Measurements from ENCODE around the gene CFAP68.
"Not testable (repeated sequence)": the region's sequence is repeated elsewhere in the genome, so short reads cannot be mapped to it uniquely, and the experiment has no call there.

The CFAP68 gene

DNA sequence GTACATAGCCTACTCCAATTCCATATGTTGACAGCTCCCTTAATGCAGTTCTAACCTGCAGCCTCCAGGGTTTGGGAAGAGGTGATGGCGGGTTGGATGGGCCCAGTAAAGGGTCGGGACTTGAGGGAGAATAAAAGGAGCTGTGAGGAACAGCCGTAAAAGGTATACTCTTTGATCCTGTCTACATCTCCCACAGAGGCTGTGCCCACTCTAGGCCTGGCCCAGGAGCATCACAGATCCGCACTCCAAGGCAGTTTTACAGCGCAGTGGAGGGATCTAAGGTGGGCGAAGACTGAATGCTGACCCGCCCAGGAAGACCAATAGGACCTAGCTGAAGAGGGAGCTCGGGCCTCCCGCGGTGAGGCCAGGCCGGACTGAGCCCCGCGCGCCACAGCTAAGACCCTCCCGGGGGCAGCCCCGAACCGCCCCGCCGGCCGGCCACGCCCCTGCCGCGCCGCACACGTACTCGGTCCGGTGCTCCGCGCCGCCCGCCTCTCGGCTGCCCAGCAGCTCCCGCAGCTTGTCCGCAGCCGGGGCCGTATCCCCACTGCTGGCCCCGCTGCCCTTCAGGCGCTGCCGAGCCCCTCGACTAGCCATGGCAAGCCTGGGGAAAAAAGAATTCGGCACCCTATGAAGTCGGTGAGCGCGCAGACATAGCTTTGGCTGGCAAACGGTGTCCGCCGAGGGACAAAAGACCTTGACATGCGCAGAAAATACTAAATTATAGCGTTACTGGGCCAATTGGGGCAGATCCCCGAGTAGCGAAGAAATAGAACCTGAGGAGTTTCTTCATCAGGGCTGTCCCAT lies 8.3 kb upstream of the CFAP68 start, which contains the start of gene ALG9:
Gene ALG9, minus strand, starts transcription at position 696 of the 807 bp plus-strand sequence. Its CDS starts 99 bp downstream, at position 597.
- DNase-seq (ENCODE audit: low spot score), result peak; percentile 80

DNA sequence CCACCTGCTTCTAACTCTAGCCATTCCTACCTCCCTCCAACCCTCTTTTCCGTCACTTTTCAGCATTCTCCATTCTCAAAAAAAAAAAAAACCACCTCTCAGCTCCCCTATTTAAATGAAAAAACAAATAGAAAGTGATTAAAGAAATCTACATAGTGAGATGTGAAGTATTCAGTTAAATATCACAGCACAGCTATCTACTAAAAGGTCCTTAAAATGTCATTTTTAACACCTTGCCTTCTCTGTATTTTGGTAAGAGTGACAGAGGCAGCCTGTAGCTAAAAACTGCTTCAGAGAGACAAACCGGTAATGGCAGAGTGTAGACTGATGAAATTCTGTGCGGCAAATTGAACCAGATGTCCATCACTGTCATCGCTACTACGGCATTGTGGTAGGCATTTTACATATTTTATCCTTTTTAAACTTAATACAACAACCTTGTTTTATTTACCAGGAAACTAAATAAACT lies 7.6 kb upstream of the CFAP68 start:
- DNase-seq (ENCODE audit: low spot score), result no peak

DNA sequence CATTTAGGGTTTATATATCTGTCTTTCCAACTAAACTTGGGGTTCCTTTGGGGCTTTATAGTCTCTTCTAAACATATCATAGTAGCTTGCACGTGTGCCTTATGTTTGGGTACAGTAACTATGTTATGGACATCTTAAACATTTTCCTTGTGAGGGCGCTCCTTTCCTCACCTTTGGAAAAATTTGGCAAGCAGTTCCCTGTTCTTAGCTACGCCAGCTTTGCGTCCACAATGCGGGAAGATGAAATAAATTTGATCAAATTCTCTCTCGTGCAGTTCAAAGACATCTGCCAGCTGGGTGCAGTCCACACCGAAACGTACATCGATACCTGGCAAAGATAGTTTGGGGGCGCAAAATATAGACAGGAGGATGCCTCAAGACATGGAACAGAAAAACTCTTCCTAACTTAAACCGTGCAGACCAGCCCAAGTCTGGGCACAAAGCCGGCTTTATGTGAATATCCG lies 924 bp upstream of the CFAP68 start:
- DNase-seq (ENCODE audit: low spot score), result peak; percentile 24

DNA sequence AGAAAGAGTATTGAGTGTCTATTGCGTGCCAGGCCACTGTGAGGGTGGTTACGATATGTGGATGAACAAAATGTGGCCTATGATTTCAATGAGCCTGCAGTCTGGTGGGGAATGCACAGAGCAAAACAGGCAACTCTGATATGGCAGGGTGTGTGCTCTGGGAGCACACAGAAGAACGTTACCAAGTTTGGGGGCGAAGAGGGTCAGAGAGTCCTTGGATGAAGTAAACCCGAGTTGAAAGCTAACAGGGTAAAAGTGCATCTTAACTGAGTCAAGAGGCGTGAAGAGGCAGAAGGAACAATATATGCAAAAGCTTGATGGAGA lies 258 bp downstream of the CFAP68 start:
- DNase-seq (ENCODE audit: low spot score), result no peak

DNA sequence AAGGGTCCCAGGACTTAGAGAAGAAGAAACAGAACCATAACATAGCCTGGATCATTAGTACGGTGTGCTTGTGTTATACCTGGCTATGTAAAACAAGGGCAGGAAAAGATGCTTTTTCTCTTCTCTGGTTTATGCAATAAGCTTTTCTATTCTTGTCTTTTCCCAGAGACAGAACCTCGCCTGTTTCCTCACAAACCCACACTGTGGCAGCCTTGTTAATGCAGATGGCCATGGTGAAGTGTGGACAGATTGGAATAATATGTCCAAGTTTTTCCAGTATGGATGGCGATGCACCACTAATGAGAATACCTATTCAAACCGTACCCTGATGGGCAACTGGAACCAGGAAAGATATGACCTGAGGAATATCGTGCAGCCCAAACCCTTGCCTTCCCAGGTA lies 2.9 kb downstream of the CFAP68 start:
- DNase-seq (ENCODE audit: low spot score), result no peak

DNA sequence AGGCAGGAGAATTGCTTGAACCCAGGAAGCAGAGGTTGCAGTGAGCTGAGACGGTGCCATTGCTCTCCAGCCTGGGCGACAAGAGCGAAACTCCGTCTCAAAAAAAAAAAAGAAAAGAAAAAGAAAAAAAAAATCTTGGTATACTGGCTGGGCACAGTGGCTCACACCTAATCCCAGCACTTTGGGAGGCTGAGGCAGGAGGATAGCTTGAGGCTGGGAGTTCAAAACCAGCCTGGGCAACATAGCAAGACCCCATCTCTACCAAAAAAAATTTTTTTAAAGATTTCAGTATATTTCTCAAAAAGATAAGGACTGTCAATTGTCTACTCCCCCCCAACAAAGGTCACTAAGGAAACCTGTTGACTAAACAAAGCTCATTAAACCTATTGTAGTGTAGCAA lies 5.7 kb downstream of the CFAP68 start:
- not testable (repeated sequence) for DNase-seq (ENCODE audit: low spot score)

DNA sequence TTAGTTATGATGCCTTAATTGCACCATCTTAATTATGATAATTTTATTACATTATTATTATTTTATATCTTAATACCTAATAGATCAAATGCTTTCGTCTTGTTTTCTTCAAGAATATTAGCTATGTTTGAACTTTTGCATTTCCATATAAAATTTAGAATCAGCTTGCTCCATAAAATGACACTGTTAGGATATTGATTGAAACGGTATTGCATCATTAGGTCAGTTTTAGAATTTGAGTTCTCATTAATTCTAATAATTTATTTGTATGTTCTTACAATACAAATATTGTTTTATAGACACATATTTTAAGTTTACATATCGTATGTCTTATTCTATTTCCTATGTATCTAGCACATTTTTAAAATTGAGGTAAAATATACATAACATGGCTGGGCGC lies 6.7 kb downstream of the CFAP68 start:
- no peak for DNase-seq (ENCODE audit: low spot score)

DNA sequence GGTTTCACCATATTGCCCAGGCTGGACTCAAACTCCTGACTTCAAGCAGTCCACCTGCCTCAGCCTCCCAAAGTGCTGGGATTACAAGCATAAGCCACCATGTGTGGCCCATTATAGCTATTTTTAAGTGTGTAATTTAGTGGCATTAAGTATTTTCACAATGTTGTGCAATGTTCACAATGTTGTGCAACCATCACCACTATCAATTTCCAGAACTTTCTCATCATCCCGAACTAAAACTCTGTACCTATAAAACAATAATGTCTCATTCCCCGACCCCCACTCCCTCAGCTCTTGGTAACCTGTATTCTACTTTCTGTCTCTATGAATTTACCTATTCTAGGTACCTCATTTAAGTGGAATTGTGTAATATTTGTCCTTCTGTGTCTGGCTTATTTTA lies 7.5 kb downstream of the CFAP68 start:
- no peak for DNase-seq (ENCODE audit: low spot score)

DNA sequence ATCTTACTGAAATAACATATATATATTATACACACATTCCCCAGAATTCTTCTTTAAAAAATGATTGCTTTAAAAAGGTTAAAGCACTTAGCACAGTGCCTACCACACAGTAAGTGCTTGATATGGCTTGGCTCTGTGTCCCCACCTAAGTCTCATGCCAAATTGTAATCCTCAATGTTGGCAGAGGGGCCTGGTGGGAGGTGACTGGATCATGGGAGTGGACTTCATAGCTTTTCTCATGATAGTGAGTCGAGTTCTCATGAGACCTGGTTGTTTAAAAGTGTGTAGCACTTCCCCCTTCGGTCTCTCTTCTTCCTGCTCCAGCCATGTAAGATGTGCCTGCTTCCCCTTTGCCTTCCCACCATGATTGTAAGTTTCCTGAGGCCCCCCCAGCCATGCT lies 26.1 kb downstream of the CFAP68 start:
- no peak for DNase-seq (ENCODE audit: low spot score)

DNA sequence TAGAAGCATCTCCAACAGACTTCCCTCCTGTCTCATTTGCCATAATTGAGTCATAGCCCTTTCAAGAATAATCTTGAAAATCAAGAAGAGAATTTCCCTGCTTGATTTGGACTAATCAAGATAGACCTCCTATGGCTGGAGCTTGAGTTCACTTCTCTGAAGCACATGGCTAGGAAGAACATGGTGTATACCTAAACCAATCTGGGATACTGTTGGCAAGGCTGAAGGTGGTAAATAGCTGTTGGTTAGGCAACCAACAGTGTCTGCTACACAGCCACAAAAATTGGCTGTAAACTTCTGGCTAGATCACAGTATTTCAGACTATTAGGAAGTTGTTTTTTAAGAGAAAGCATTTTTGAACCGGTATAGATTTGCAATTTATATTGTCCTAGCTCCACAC lies 27.3 kb downstream of the CFAP68 start:
- DNase-seq (ENCODE audit: low spot score), result no peak

DNA sequence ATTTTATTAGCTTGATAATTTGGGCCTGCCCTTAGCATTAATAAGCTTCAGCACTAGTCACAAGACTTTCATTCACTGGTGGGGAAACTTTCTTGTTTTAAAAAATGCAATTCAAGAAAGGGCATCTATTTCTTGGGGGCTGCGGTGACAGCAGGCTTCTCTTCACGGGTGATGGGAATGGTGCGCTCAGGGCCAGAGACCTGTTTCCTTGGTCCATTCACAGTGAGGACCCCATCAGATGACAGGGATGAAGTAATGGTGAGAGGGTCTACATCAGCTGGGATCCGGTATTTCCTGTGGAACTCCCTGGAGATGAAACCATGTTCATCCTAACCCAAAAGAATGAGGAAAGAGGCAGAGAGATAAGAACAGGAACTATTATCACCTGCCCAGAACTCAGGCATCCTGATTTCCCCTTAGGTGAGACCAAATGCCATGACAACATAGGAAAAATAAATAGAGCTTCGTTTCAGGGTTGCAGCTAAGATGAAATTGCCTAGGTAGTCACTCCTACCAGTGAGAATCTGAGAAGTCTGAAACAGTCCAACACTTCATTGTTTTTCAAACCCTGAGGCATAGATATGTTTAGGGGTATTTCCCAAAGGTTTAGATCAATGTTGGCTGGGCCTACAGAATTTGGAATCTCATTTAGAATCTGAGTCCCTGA lies 29.4 kb downstream of the CFAP68 start:
- no peak for DNase-seq (ENCODE audit: low spot score)

DNA sequence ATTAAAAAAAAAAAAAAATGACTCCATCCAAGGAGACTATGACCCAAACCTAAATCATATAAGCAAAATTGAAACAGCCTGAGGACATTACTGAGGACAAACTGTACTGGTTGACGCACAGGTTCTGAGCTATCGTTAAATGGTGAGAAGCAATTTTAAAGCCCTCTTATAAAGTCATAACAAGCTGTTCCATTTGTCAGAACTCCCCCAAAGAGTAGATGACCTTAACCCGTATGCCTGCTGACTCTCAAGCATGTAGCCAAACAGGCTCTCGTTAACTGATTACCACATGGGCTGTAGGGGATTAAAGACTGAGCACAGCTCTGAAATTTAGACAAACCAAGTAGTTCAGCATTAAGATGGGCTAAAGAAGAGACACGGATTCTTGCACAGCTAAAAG lies 30.0 kb downstream of the CFAP68 start:
- DNase-seq (ENCODE audit: low spot score), result no peak

DNA sequence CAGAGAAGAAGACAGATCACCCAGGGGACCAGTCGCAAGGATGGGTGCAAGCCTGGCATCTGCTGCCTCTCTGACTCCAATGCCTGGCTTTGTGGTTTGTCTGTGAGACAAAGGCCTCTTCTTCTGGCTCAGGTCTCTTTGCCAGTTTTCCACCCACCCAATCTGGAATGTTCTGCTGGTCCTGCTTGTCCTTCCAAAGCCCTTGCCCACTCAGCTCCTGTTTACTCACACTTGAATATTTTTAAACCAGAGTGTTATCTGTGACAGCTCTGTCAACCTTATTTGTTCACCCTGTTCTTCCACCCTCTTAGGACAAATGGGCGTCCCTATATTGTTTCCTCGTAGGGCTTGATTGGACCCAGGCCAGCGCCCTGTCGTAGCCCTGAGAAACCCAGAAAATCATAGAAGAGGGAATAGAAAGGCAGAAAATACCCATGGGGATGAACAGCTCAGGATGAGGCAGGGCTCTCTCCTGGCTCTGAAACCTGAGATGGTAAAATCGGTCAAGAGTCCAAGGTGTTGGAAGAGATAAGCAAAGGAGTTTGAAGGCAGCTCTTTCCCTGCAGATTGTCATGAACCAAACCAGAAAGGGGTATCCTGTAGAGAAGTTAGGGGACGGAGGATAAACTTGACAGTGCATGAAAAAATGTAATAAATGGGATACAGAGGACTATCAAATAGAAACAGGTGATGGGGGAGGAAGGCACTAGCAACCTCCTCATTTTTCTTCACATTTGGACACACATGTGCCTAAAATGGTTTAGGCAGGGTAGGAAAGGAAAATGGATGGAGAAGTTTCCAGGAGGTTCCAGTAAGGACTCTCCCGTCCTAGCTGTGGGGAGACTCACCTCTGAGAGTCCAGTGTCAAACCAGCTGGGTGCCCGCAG lies 31.6 kb downstream of the CFAP68 start:
- DNase-seq (ENCODE audit: low spot score), result no peak

DNA sequence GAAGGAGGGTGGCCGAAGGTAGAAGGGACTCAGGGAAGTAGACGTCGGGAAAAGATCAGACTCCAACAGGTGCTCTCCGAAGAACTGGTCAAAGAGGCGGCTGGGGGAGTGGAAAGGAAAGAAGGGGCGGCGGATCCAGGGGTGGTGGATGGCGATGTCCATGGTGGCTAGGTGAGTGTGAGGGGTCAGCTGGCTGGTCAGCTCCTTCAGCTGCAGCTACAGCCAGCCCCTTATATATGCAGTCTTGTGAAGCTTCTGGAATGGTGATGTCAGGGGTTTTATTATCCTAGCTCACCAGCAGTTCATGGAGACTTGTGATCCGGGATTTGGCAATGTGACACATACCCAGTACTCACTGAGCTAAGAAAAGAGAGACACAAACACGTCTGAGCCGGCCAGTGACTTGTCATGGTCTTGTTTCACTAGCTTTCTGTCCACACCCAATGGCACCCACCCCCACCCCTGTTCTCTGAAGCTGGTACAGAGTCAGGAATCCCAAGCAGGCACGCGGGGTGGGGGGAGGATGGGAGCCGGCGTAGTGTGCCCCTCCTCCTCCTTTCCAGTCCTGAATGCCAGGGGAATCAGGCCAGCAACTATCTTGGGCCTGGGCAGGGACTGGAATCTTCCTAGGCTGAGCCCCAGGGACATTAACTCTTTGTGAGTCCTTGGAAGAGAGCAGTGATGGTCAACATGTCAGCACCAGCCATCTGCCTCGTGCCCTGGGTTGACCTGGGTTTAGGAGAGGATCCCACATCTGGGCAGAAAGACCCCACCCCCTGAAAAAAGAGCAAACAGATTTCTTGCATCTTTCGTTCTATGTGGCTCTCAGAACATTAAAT lies 32.4 kb downstream of the CFAP68 start, which contains the start of gene CRYAB:
Gene CRYAB, minus strand, starts transcription at position 208 of the 839 bp plus-strand sequence. Its CDS starts 46 bp downstream, at position 162.
- DNase-seq (ENCODE audit: low spot score), result peak; percentile 25

DNA sequence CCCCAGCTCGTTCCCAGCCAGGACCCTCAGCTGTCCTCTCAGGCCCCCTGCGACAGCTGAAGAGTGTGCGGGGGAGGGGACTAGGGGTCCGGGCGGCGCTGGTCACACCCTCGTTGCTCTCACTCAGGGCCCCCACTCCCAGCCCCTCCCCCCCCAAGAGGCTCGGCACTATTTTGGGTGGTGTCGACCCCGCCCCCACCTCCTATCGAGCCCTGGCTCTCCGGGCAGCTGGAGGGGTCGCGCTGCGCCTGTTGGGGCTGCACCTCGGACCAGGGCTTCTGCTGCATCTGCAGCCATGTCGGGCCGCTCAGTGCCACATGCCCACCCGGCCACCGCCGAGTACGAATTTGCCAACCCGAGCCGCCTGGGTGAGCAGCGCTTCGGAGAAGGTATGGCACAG lies 33.2 kb downstream of the CFAP68 start, which contains the start of gene HSPB2:
Gene HSPB2, plus strand, starts transcription at position 200 of the 400 bp plus-strand sequence. Its CDS starts 96 bp downstream, at position 296.
- no peak for DNase-seq (ENCODE audit: low spot score)

DNA sequence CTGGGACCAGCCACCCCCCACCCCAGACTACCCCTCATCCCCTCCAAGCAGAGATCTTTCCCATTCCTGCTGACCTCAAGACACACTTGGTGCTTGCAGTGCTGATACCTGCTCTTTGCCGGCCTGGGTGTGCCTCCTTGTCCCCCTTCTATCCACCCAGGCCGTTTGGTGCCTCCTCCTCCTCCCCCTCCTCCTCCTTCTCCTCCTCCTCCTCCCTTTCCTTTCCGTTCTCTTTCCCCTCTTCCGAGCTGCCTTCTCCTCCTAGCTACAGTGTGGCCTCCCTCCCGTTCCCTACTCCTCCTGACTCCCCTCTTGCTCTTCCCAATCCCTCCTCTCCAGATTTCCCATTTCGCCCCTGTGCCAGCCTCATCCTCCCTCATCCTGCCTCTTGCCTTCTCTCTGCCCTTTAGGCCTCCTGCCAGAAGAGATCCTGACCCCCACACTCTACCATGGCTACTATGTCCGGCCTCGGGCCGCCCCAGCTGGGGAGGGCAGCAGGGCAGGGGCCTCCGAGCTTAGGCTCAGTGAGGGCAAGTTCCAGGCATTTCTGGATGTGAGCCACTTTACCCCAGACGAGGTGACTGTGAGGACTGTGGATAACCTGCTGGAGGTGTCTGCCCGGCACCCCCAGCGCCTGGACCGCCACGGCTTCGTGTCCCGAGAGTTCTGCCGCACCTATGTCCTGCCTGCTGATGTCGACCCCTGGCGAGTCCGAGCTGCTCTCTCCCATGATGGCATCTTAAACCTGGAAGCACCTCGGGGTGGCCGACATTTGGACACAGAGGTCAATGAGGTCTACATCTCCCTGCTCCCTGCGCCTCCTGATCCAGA lies 33.9 kb downstream of the CFAP68 start:
- DNase-seq (ENCODE audit: low spot score), result no peak

DNA sequence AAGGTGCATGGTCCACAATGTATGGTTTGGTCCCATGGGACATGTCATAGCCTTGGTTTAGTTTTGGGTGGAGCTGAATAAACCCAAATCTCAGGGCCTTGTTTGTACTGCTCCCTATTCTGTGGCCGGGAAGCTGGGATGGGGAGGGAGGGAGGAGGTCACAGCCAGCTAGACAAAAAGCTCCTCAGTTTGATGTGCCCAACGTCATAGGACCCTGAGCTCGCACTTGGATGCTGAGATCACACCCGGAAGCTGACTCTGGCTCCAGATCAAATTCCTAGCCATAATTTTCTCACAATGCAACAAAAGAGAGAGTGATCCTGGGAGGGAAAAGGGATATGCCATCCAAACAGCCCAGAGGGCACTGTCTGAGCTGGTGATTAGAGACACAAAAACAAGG lies 34.7 kb downstream of the CFAP68 start:
- DNase-seq (ENCODE audit: low spot score), result no peak

DNA sequence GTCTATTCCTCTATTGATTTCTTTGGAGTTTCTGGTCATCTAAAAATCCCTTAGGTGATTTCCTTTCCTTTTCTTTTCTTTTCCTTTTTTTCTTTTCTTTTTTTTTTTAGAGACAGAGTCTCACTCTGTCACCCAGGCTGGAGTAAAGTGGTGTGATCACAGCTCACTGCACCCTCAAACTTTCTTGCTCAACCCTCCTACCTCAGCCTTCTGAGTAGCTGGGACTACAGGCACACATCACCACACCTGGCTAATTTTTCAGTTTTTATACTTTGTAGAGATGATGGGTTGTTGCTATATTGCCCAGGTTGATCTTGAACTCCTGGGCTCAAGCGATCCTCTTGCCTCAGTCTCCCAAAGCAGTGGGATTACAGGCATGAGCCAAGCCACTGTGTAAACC lies 37.4 kb downstream of the CFAP68 start:
- DNase-seq (ENCODE audit: low spot score), result no peak

DNA sequence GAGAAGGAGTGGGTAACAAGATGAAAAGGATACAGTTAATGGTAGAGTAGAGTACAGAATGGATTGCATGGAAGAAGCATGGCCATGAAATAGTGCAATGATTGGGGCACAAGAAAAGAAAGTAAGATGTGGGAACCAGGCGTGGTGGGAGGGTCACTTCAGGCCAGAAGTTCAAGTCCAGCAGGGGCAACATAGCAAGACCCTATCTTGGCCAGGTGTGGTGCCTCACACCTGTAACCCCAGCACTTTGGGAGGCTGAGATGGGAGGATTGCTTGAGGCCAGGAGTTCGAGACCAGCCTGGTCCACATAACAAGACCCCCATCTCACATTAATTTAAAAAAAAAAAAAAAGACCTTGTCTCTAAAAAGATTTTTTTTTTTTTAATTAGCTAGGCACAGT lies 38.0 kb downstream of the CFAP68 start:
- DNase-seq (ENCODE audit: low spot score), result no peak

DNA sequence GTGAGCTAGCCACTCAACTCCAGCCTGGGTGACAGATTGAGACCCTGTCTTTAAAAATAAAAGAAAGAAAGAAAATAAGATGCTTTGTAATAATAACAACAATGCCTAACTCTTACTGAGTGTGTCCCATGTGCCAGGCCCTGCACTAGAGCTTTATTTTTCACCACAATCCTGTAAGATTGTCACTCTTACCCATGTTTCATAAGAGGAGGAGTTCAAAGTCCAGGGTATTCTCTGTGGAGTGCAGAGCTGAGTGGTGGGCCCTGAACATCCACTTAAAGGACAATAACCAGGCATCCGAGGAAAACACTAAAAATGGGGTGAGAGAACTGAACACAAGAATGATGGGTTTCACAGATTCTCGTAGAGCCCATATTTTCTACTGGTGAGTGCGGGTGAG lies 38.4 kb downstream of the CFAP68 start:
- DNase-seq (ENCODE audit: low spot score), result no peak
